GM12874 (cell line): ENCODE data around the gene SPSB4.

Experiments
- CTCF ChIP-seq: IDR thresholded peaks from 2 replicates; pipeline ENCODE4 v1.5.1; 2011; ENCODE audit warnings: low read depth, mild to moderate bottlenecking, control low read depth, low read length, moderate library complexity; ENCODE audit not compliant: insufficient read depth

SPSB4 gene

GRCh38 chr3:141093971-141094684 lies 43.0 kb downstream of the SPSB4 start:
- TF ChIP-seq CTCF, result no peak

GRCh38 chr3:141094790-141095545 lies 43.8 kb downstream of the SPSB4 start:
- TF ChIP-seq CTCF, result no peak

GRCh38 chr3:141095546-141095937 lies 44.4 kb downstream of the SPSB4 start:
- TF ChIP-seq CTCF, result no peak

DNA sequence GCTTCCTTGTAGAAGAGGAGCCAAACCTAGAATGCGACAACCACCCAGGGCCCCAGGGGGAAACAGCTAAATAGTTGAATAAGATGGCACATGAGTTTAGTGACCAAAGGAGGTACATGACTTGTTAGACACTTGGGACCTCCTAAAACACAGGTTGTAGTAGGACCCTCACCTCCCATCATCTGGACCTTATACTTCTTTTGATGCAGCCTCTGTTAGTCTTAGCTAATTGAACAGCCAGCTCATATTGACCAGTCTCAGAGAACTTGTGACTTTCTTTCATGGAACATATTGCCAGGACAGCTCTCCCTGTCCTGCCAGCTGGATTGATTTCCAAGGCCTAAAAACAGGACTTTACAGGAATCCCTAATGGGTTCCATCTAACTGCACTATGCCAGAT lies 45.0 kb downstream of the SPSB4 start:
- no peak for TF ChIP-seq CTCF

DNA sequence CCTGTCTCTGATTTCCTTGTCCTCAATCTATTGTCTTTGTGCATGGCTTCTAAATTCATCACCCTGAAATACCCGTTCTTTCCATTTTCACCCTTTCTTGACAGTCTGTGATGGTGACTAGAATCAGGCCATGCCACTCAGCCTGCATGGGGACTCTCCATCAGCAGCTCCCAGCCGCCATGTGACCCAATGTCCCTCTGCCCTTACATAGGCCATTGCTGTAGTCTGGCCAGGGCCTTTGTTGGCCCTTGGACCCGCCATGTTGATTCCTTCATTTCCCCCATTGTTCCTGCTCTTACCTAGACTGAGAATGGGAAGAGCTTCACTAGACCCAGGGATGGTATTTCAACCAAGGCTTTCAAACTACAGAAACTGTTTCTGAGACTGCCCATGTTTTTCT lies 45.8 kb downstream of the SPSB4 start:
- TF ChIP-seq CTCF, result no peak

GRCh38 chr3:141100112-141100511 lies 49.0 kb downstream of the SPSB4 start:
- no peak for TF ChIP-seq CTCF

GRCh38 chr3:141100531-141101320 lies 49.6 kb downstream of the SPSB4 start:
- no peak for TF ChIP-seq CTCF
